ENCODE data around the gene ABLIM1.

- no peak for TF ChIP-seq CTCF (IDR thresholded peaks at IDR 0.05)
- no peak for TF ChIP-seq POLR2A (IDR thresholded peaks at IDR 0.05)
Observed at GRCh38 chr10:114402871-114403540, 255.1 kb downstream of the ABLIM1 start.
